Esophagus (tissue), 2 donors: Measurements from ENCODE around the gene ARL6IP6. TPM values are rescaled to one million over a fixed set of nuclear protein-coding genes. Genes with fewer than 3 reads are reported as not detected.

Experiments used
- H3K27ac ChIP-seq, 2 donors: one replicate each; pipeline ENCODE4 v1.5.1; 2013; ENCODE audit warnings: low read depth in 2 of 2, mild to moderate bottlenecking in 2 of 2, inconsistent platforms in 1 of 2, low read length in 1 of 2, moderate library complexity in 1 of 2
- H3K27me3 ChIP-seq, 2 donors: one replicate each; pipeline ENCODE4 v1.6.1; 2013; ENCODE audit warnings: low read length in 2 of 2, control low read depth in 1 of 2, mild to moderate bottlenecking in 1 of 2; ENCODE audit not compliant: insufficient read depth in 2 of 2, control insufficient read depth in 1 of 2
- H3K36me3 ChIP-seq, 2 donors: one replicate each; pipeline ENCODE4 v1.6.1; 2013; ENCODE audit warnings: low read length in 1 of 2; ENCODE audit not compliant: control insufficient read depth in 2 of 2, insufficient read depth in 2 of 2
- H3K4me1 ChIP-seq, 2 donors: one replicate each; pipeline ENCODE4 v1.6.1; 2013; ENCODE audit warnings: low read length in 1 of 2; ENCODE audit not compliant: control insufficient read depth in 2 of 2, insufficient read depth in 2 of 2
- H3K4me3 ChIP-seq, 2 donors: one replicate each; pipeline ENCODE4 v1.5.1; 2013; ENCODE audit warnings: low read length in 2 of 2, mild to moderate bottlenecking in 2 of 2, low read depth in 1 of 2, moderate library complexity in 1 of 2
- H3K9me3 ChIP-seq, 2 donors: one replicate each; pipeline ENCODE4 v1.6.1; 2013; ENCODE audit warnings: mild to moderate bottlenecking in 2 of 2, low read depth in 1 of 2, low read length in 1 of 2, moderate library complexity in 1 of 2; ENCODE audit not compliant: control insufficient read depth in 2 of 2, insufficient read depth in 1 of 2
- WGBS, 2 donors: extraction: QIAGEN DNeasy Blood & Tissue Kit; methylation state at CpG; one replicate each; pipeline ENCODE4 v1.1.7; 2013; 5-methylcytosine and 5-hydroxymethylcytosine counted together
- polyA plus RNA-seq, 2 donors: library from polyadenylated mRNA; stranded (reverse); fragments of 200-250 nt; gene quantifications; one replicate each; pipeline ENCODE4 v1.2.3, GENCODE V29; 2013
- donor health status: healthy with polysubstance abuse.
- donor health status: Bipolar disorder and iron deficiency.

Gene ARL6IP6
- polyA plus RNA-seq, 2 donors: 6.0 to 10.3 TPM

DNA sequence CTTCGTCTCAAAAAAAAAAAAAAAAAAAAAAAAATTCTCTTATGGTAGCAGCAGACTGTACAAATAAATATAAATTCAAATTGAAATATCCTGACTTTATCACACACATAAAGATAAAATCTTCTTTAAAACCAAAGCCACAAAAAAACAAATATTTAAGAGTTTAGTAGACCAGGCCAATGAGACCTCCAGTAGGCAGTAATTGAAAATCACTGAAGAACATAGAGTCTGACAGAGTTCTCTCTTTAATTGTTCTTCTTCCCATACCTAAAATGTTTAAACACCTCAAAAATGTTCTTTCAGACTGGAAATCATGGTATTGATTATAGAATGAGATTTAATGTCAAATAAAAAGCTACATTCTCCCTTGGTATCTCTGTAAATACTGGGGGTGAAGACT, 21.9 kb upstream of the ARL6IP6 start:
- no peaks in the 10 kb centered on the region for H3K4me1 ChIP-seq
- peaks cover 0 to 3% of the 10 kb centered on the region in 2 donors for H3K36me3 ChIP-seq
- H3K9me3 ChIP-seq: peaks cover 0 to 3% of the 10 kb centered on the region in 2 donors
- 100% methylated on average over 1 of the region's 1 CpG; no CpG with 5 or more reads in 1 of the 2 donors for WGBS, 2 donors
- H3K27me3 ChIP-seq: no peaks in the 10 kb centered on the region
- H3K27ac ChIP-seq: no peak overlapping the region
- H3K4me3 ChIP-seq: no peak overlapping the region

DNA sequence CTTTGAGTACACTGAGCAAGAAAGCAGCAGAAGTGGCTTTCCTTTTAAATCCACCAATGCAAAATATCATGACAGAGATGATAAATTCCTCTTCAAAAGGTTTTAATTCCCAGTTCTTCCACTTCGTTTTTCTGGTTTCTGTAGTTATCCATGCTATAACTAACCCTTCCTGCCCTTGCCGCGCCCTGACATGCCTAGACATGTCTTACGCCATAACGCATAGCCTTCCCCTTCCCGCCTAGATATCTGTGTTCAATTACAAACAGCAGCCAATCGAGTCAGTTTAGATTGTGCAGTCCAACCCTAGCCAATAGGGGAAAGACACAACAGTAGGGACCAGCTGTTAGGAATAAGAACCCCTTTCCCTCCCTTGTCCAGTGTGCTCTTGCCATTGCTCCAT, 17.2 kb upstream of the ARL6IP6 start:
- Histone ChIP-seq H3K4me1 (no peaks in the 10 kb centered on the region), H3K27ac (no peak overlapping the region), H3K4me3 (no peak overlapping the region), H3K36me3 (peaks cover 2 to 4% of the 10 kb centered on the region in 2 donors), H3K9me3 (peaks cover 0 to 7% of the 10 kb centered on the region in 2 donors), H3K27me3 (no peaks in the 10 kb centered on the region)
- 88 to 92% methylated on average over 7 of the region's 7 CpGs for WGBS, 2 donors

GRCh38 chr2:152706477-152707021, 11.9 kb upstream of the ARL6IP6 start:
- Histone ChIP-seq H3K36me3 (peaks cover 4 to 5% of the 10 kb centered on the region in 2 donors), H3K27ac (no peak overlapping the region), H3K4me1 (no peaks in the 10 kb centered on the region), H3K9me3 (peaks cover 0 to 4% of the 10 kb centered on the region in 2 donors), H3K27me3 (no peaks in the 10 kb centered on the region), H3K4me3 (no peak overlapping the region)
- WGBS, 2 donors: 87 to 95% methylated on average over 4 of the region's 4 CpGs

DNA sequence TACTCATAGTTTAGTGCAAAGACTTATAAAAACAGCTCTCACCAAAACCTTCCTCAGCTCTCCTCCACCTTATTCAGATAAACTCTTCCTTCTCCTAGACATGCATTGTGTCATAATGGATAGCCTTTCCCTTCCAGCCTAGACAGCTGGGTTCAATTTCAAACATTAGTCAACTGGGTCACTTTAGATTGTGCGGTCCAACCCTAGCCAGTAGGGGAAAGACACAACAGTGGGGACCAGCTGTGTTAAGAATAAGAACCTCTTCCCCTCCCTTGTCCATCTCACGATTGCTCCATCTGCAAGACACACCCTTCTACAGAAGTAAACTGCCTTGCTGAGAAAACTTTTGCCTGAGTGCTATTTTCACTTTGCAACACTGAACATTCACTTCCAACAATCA, 9.7 kb upstream of the ARL6IP6 start:
- 86 to 92% methylated on average over 2 of the region's 2 CpGs for WGBS, 2 donors
- Histone ChIP-seq H3K27ac (no peak overlapping the region), H3K4me1 (no peaks in the 10 kb centered on the region)

GRCh38 chr2:152710713-152711112, 7.7 kb upstream of the ARL6IP6 start:
- no peak overlapping the region for H3K4me3 ChIP-seq
- 72 to 77% methylated on average over 2 of the region's 2 CpGs for WGBS, 2 donors
- no peak overlapping the region for H3K27ac ChIP-seq
- no peaks in the 10 kb centered on the region for H3K4me1 ChIP-seq
- H3K36me3 ChIP-seq: peaks cover 0 to 6% of the 10 kb centered on the region in 2 donors
- H3K9me3 ChIP-seq: no peaks in the 10 kb centered on the region
- no peaks in the 10 kb centered on the region for H3K27me3 ChIP-seq

More for the DNA sequence above, 9.7 kb upstream of the ARL6IP6 start:
- no peaks in the 10 kb centered on the region for H3K9me3 ChIP-seq
- no peaks in the 10 kb centered on the region for H3K27me3 ChIP-seq
- H3K4me3 ChIP-seq: no peak overlapping the region
- peaks cover 0 to 8% of the 10 kb centered on the region in 2 donors for H3K36me3 ChIP-seq

GRCh38 chr2:152715112-152715511, 3.3 kb upstream of the ARL6IP6 start:
- 67 to 68% methylated on average over 1 of the region's 1 CpG for WGBS, 2 donors
- Histone ChIP-seq H3K36me3 (peaks cover 0 to 3% of the 10 kb centered on the region in 2 donors), H3K4me1 (peaks cover 0 to 2% of the 10 kb centered on the region in 2 donors), H3K27me3 (no peaks in the 10 kb centered on the region), H3K9me3 (no peaks in the 10 kb centered on the region), H3K4me3 (no peak overlapping the region), H3K27ac (no peak overlapping the region)

GRCh38 chr2:152715854-152716428, 2.5 kb upstream of the ARL6IP6 start:
- Histone ChIP-seq H3K9me3 (no peaks in the 10 kb centered on the region), H3K27me3 (no peaks in the 10 kb centered on the region), H3K4me3 (peak overlapping the region in 1 of 2 donors; percentile 88), H3K27ac (no peak overlapping the region), H3K4me1 (peaks cover 0 to 2% of the 10 kb centered on the region in 2 donors), H3K36me3 (peaks cover 0 to 3% of the 10 kb centered on the region in 2 donors)
- 26 to 28% methylated on average over 8 of the region's 8 CpGs for WGBS, 2 donors

DNA sequence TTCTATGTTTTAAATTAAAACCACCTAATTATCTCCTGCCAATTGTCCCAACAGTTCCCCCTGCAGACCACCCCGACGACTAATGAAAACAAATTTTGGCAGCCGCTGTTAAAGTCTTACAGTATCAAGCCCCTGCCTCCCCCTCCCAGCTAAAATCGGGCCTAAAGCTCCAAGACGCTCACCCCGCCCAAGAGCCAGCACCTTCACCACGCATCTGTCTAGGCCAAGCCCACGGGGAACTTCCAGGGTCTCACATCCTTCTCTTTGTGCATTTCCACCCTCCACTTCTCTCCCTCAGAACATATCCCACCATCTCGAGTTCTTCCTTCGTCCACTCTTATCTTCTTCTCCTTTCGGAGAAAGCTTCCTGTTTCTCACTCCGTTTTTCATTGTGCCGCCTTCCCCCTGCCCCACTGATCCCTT, 1.6 kb upstream of the ARL6IP6 start:
- H3K27ac ChIP-seq: peak overlapping the region; percentile 89 to 96
- H3K36me3 ChIP-seq: peaks cover 0 to 3% of the 10 kb centered on the region in 2 donors
- WGBS, 2 donors: 0% methylated on average over 13 of the region's 13 CpGs
- H3K27me3 ChIP-seq: no peaks in the 10 kb centered on the region
- H3K4me3 ChIP-seq: peak overlapping the region; percentile 88 to 91
- no peaks in the 10 kb centered on the region for H3K9me3 ChIP-seq
- H3K4me1 ChIP-seq: peaks cover 0 to 2% of the 10 kb centered on the region in 2 donors

DNA sequence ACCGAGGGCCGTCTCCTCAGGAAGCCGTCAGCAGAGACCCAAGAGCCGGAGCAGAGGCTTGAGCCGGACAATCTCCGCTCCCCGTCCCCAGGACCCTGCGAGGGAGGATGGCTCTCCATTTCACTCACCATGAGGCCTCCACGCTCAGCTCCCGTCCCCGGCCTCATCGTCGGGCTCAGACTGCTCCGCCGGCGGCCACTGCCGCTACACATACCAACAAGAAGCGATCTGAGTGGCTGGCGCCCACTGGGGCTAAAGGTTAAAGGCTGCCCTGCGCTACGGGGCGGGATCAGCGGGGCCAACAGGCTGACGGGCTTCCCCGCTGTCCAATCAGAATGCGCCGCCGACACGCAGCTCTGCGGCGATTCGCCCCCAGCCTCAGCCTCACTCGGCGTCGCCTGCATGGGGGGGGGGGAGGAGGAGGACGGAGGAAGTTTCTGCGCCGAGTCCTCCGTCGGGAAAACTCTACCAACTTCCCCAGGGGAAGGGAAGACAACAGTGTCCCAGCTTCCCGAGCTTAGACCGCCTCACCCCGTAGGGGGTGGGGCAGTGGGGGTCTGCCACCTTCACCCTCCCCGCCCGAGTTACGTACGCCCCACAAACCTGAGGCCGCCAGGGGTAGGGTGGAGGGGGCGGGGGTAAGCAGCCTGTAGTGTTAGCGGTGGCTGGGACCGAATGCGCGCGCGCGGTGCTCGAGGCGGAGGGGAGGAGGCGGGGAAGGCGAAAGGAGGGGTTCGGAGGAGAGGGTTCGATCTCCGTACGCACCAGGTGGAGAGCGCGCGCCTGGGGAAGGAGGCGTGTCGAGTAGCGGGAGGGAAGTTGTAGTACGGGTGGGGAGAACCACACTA, 968 bp upstream of the ARL6IP6 start, which contains the start of gene PRPF40A:
TSS of gene PRPF40A (minus strand) at position 234 of the 848 bp plus-strand sequence. CDS start at position 212, 22 bp downstream.
- Histone ChIP-seq H3K36me3 (peaks cover 0 to 1% of the 10 kb centered on the region in 2 donors), H3K4me3 (peak within 1 kb of the TSS; percentile 88 to 91), H3K27me3 (no peaks in the 10 kb centered on the region), H3K4me1 (peaks cover 0 to 2% of the 10 kb centered on the region in 2 donors), H3K27ac (peak within 1 kb of the TSS; percentile 99 to 100), H3K9me3 (no peaks in the 10 kb centered on the region)
- 0 to 1% methylated on average over 65 to 71 of the region's 71 CpGs for WGBS, 2 donors
